HG02870 (cell line): ENCODE measurements around the gene PIAS1.

Experiments used
- ATAC-seq: cut with Tn5 transposase; IDR thresholded peaks from one replicate; pipeline ENCODE4 v1.9.1; 2021; ENCODE audit warnings: mild to moderate bottlenecking, moderate library complexity; ENCODE audit not compliant: unreplicated experiment

Gene PIAS1

GRCh38 chr15:68173119-68173518 lies 119.0 kb downstream of the PIAS1 start:
- ATAC-seq = no peak

DNA sequence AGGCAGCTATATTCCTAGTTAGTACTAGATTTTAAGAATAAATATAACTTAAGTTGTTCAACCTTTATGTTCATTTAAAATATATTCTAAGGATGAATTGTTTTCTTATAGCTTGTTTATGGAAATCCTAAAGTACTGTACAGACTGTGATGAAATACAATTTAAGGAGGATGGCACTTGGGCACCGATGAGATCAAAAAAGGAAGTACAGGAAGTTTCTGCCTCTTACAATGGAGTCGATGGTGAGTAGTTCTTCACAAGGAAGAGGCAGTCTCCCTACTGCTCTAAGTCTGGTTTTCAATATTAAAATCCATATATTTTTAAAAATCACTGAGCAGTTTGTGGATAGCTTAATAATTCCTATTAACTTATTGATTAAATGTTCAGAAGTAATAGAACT lies 121.4 kb downstream of the PIAS1 start:
- ATAC-seq = no peak

DNA sequence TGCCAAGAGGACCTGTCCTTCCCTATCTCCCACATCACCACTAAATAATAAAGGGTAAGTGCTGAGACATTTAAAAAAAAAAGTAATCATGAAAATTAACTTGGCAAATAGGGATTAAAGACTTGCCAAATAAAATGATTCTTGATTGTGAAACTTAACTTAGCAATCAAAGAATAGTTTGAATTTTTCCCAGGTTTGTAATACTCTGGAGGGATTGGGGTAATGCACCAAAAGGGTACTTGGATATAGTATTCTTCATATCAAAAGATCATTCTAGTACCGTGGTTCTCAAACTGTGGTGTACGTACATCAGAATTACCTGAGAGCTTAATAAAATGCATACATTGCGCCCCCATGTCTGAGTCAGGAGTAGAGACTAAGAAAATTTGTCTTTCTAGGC lies 122.5 kb downstream of the PIAS1 start:
- no peak for ATAC-seq

GRCh38 chr15:68177742-68178141 lies 123.6 kb downstream of the PIAS1 start:
- ATAC-seq = no peak

DNA sequence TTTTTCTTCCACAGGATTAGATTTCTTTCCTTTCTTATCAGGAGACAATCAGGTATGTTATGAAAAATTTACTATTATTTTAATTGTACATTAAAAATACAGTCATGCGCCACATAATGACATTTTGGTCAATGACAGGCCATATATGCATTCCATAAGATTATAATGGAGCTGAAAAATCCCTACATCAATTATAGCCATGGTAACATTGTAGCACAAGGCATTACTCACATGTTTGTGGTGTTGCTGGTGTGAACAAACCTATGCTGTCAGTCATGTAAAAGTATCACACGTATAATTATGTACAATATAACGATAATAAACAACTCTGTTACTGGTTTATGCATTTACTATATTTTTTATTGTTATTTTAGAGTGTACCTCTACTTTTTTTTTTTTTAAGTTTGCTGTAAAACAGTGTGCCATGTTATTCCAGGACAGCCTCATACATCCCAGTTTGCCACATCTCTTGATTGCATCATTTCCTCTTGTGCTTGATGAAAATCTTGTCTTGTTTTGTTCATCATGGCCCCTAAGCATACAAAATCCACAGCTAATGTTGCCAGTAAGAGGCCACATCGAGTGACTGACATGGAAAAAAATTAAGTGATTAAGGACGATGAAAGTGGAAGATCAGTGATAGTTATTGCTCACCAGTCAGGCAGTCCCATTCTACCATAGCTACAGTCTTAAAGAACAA lies 129.7 kb downstream of the PIAS1 start:
- no peak for ATAC-seq

DNA sequence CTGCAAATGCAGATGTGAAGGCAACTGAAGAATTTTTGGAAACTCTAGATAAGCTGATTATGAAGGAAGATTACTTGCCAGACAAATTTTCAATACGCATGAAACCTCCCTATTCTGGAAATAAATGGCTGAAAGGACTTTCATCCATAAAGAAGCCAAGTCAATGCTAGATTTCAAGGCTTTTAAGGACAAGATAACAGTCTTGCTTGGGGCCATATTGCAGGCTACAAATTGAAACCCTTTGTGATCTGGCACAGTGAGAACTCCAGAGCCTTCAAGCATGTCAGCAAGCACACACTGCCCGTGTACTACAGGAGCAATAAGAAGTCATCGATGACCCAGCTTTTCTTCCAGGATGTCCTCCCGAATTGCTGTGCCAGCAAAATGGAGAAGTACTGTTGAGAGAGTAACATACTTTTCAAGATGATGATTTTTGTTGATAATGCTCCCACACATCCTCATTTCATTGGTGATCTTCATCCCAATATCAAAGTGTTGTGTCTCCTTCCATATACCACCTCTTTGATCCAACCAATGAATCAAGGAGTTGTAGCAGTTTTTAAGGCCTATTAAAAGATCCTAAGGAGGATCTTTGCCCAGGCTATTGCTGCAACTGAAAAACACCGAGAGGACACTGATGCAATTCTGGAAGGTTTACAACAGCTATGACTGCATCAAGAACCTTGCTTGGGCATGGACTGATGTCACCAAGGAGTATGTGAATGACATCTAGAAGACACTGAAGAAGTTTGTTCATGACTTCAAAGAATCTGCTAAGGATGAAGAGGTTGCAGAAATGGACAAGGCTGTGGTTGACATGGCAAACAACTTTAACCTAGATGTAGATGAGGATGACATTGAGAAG lies 130.7 kb downstream of the PIAS1 start:
- ATAC-seq = no peak

DNA sequence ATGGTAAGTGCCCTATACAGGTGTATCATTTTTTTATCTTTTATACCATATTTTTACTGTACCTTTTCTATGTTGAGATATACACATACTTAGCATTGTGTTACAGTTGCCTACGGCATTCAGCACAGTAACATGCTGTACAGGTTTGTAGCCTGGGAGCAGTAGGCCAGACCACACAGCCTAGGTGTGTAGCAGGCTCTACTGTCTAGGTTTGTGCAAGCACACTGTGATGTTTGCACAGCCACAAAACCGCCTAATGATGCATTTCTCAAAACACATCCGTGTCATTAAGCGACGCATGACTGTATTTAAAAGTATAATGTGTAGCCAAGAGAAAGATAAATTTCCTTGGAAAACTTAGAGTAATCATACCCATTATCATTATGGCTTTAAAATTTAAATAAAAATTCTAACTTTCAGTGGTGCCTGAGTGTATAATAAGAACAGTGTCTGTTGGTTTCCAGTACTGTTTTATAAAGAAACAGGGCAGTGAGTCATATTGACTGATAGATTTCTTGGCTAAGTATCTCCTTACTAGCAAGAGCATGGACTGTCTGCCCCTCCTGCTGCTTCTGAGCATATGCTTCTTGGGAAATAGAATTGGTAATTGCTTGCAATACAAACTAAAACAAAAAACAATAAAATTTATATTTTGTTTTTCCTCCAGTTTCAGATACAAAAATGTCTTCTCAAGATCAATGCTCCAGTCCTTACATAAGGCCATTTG lies 132.7 kb downstream of the PIAS1 start:
- no peak for ATAC-seq

DNA sequence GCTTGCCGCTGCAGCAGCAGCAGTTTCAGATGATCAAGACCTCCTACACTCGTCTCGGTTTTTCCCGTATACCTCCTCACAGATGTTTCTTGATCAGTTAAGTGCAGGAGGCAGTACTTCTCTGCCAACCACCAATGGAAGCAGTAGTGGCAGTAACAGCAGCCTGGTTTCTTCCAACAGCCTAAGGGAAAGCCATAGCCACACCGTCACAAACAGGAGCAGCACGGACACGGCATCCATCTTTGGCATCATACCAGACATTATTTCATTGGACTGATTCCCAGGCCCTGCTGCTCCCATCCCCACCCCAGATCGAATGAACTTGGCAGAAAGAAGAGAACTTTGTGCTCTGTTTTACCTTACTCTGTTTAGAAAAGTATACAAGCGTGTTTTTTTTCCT lies 133.4 kb downstream of the PIAS1 start:
- ATAC-seq = no peak

DNA sequence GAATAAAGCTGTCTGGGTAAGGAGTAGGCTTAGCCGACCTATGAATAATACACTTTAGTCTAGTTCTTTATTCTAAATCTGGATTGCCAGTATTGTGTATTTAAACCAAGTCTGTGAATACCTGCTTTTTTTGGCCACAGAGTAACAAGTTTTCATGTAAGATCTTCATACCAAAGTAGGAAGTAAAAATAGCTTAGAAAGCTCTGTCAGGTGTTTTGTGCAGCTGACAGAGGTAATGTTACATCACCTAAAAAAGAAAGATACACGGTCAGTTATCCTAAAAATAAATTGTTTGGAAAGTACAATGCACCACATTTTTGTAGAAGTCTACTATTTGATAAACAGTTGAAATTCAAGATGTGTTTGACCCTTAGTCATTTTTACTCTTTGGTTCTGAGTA lies 134.5 kb downstream of the PIAS1 start:
- ATAC-seq = no peak

- ATAC-seq = no peak
These were observed 135.9 kb downstream of the PIAS1 start for GRCh38 chr15:68190048-68190447.

GRCh38 chr15:68191555-68191954 lies 137.4 kb downstream of the PIAS1 start:
- no peak for ATAC-seq

DNA sequence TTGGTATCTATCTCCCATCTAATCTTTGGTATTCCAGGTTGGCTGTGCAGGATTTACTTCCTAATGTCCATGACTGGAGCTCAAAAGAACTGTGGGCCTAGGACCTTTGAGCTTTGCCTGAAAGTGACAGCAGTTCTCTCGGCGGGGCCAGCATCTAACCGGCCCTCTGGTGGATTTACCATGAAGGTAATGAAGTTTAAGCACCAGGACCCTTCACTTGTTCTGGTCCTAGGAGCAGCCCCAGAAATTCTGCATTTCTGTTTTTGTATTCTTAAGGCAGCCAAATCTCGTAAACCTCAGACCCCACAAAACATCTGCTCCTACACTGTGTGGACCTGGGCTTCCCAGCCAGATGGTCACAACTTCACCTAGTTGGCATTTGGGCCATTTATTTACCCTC lies 138.0 kb downstream of the PIAS1 start:
- no peak for ATAC-seq

DNA sequence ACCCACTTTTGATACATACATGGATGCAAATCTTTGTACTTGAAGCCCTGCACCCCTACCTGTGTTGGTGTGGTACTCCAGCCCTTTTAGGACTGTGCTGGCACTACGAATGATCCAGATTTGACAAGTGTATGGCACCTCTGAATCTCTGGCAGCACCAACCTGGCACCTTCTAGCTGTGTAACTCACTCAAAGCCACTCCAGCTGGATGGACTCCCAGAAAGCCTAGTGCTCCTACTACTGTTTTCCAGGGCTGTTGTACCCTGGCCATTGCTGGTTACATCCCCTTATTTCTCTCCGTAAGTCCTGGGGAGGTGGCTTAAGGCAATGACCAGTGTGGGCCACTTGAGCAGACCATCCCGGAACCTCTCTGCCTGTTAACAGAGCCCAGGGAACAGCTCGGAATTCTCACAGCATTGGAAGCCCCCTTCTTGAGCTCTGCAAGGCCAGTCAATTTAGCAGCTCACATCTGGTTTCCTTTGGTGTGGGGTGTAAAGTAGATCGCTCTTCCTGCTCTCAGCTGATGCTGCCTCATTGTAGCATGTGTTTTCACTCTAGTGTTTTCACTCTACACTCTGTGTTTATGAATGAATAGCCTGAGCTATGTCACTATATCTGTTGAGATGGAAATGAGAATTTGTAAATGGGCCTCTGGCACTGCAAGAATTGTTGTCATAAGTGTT lies 138.8 kb downstream of the PIAS1 start:
- ATAC-seq = no peak

DNA sequence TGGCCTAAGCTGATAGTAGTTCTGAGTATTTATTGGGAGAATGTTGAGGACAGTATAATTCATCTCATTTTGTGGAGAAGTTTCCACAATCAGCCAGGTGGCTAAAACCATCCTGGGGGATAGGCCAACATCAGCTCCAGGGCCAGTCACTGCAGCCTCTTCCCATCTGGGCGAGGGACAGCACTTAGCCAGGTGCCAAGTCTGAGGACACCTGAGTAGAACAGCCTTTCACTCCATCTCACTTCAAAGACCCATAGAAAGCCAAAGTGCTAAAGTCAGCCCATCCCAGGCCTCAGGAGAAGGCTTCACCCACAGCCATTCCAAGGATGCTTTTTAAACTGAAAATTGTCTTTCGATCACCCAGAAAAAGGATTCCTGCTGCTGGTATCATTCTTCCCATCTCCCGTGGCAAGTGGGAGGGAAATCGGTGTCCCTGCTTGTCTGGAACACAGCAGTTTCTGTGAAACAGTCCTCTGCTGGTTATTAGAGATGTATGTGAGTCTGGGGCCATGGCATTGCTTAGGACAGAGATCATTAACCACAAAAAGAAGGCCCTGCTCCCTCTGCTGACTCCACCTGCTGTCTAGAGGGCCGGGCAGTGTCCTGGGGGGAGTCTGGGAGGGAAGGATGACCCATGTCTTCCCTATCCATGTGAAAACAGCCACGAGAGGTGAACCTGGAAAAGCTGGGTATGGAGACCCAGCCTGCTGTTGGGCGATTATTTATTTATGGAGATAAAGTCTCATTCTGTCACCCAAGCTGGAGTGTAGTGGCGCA lies 141.4 kb downstream of the PIAS1 start:
- no peak for ATAC-seq

DNA sequence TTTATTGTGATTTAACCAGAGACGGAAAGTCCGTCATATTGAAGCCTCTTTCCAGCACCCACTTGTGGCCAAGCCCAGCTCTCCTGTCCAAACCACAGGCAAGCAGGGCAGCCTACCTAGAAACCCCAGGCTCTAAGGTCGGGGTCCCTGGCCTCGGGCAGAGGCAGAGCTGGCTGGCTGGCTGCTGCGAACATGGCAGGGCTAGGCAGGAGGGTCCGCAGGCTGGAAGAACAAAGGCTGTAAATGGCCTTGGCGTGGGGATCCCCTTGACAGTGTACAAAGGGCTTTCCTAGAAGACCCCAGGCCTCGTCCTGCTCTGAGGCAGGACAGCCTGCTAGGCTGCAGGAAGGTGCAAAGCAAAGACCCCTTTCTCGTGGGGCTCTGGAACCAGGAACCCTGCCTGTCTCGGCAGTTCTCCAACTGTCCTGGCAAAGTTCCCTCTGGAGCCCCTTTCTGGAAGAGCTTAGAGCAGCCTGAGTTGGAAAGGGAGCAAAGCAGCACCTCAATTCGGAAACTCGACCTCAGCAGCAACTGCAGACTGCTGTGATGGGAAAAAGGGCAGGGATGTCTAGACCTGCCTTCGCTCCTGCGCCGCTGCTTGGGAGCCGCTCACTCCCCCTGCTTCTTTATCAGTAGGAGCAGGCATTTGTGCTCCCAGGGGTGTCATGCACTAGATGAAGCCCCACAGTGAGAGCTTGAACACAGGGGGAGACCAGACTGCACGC lies 142.5 kb downstream of the PIAS1 start:
- ATAC-seq = no peak

DNA sequence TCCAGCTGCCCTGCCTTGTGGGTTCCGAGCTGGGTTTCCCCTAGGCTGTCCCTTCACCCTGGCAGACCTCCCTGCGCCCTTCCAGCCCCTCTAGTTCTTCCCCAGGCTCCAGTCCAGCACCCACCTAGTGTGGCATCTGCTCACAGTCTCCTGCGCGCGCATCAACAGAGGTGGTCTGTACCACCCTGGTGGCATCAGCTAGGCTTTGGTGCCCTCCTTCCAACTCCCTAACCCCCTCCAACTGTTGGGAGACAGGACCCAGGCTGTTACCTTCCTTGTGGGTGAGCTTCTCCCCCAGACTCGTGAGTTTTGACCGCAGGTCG lies 143.0 kb downstream of the PIAS1 start:
- no peak for ATAC-seq

- ATAC-seq = no peak
These were observed 143.7 kb downstream of the PIAS1 start for GRCh38 chr15:68197661-68198437.

- ATAC-seq = no peak
These were observed 145.2 kb downstream of the PIAS1 start for GRCh38 chr15:68199340-68199739.
